NB4 (cell line): Measurements from ENCODE around the gene BFAR.

Experiments
- DNase-seq: peaks from one replicate; pipeline ENCODE4 v3.0.0; 2010; ENCODE audit warnings: low read depth
- H3K4me3 ChIP-seq: one replicate; pipeline ENCODE4 v1.5.1; 2011; ENCODE audit warnings: mild to moderate bottlenecking, low read depth, low read length, moderate library complexity
- MYC ChIP-seq: IDR thresholded peaks from 2 replicates; pipeline ENCODE4 v1.6.1; 2011; ENCODE audit warnings: low read depth, low read length
- POLR2A ChIP-seq: IDR thresholded peaks from 2 replicates; pipeline ENCODE4 v1.6.1; 2011; ENCODE audit warnings: mild to moderate bottlenecking; ENCODE audit not compliant: insufficient read length; ENCODE audit errors: extremely low read depth
- TF ChIP-seq, protein P1 (sequence below): IDR thresholded peaks from 2 replicates; pipeline ENCODE4 v1.6.1; 2011; ENCODE audit warnings: low read depth, low read length
- TF ChIP-seq, protein P2 (sequence below): IDR thresholded peaks from one replicate; pipeline ENCODE4 v1.5.1; 2012; ENCODE audit warnings: low read depth, low read length

Gene BFAR

DNA sequence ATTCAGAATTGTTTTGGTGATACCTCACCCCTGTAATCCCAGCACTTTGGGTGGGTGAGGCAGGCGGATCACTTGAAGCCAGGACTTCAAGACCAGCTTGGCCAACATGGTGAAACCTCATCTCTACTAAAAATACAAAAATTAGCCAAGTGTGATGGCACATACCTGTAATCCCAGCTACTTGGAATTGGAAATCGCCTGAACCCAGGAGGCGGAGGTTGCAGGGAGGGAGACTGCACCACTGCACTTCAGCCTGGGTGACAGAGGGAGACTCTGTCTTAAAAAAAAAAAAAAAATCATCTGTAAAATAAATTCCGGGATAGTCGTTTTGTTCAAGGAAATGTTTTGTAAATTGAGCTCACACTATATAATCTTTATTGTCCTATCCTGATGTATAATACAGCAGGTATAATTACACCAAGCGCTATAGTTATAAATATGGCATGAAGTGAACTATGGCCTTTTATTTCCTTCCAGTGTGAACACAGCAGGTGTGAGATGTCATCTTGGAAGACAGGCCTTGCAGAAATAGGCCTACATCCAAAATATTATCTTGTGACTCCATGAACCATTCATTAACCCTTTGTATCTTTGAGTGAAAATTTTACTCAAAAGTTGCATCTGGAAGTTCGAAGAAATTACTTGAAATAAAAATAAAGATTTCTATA, 35.9 kb downstream of the BFAR start:
- TF ChIP-seq, protein P1, sequence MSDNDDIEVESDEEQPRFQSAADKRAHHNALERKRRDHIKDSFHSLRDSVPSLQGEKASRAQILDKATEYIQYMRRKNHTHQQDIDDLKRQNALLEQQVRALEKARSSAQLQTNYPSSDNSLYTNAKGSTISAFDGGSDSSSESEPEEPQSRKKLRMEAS, result no peak
- no peak for TF ChIP-seq POLR2A
- TF ChIP-seq, protein P2, sequence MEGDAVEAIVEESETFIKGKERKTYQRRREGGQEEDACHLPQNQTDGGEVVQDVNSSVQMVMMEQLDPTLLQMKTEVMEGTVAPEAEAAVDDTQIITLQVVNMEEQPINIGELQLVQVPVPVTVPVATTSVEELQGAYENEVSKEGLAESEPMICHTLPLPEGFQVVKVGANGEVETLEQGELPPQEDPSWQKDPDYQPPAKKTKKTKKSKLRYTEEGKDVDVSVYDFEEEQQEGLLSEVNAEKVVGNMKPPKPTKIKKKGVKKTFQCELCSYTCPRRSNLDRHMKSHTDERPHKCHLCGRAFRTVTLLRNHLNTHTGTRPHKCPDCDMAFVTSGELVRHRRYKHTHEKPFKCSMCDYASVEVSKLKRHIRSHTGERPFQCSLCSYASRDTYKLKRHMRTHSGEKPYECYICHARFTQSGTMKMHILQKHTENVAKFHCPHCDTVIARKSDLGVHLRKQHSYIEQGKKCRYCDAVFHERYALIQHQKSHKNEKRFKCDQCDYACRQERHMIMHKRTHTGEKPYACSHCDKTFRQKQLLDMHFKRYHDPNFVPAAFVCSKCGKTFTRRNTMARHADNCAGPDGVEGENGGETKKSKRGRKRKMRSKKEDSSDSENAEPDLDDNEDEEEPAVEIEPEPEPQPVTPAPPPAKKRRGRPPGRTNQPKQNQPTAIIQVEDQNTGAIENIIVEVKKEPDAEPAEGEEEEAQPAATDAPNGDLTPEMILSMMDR, result no peak
- no peak for TF ChIP-seq MYC
- H3K4me3 ChIP-seq, result no peak overlapping the region
- DNase-seq, result no peak

DNA sequence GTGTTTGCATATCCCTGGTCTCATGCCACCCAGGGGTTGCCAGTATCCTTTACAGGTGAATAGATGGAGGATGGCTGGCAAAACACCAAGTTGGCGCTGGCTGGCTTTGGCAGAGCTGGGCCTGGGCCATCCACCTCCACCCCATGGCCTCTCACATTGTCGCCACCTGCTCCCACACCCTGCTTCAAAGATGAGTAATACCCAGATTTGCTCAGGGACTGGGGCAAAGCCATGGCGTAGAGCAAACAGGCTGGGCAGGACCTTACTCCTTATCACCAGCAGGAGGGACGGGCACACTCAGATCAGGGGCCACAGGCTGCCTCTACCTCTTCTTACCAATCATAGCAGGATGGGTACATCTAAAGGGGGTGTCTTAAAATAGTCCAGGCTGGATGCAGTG, 37.0 kb downstream of the BFAR start:
- no peak for DNase-seq
- H3K4me3 ChIP-seq, result no peak overlapping the region
- TF ChIP-seq, protein P2, result no peak
- TF ChIP-seq, protein P1, result no peak
- TF ChIP-seq POLR2A, result no peak
- TF ChIP-seq MYC, result no peak

DNA sequence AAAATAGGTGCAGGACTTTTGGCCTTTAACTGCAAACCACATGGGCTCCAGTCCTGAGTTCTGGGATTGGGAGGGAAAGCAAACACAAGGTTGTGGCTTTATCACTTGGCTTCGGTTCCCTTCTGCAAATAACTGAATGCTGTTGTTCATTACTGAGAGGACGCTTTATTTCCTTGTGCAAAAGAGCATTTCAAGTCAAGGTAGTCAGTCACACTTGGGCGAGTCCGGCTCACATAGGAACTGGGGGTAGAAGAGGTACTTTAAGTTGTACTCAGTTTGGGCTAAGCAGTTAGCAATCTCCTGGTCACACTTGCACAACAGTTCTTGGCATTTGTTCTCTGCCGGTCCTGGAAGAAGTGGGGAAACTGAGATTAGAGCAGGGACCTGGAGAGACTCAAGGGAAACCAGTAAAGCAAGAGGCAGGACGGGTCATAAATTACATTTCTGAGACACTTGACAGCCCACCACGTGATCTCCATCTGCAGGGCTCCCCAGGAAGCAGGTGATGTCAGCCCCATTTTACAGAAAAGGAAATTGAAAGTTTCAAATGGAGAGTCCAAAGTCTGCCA, 39.7 kb downstream of the BFAR start:
- no peak overlapping the region for H3K4me3 ChIP-seq
- DNase-seq, result no peak
- TF ChIP-seq, protein P2, result no peak
- TF ChIP-seq MYC (no peak), POLR2A (no peak)
- TF ChIP-seq, protein P1, result peak; percentile 83

DNA sequence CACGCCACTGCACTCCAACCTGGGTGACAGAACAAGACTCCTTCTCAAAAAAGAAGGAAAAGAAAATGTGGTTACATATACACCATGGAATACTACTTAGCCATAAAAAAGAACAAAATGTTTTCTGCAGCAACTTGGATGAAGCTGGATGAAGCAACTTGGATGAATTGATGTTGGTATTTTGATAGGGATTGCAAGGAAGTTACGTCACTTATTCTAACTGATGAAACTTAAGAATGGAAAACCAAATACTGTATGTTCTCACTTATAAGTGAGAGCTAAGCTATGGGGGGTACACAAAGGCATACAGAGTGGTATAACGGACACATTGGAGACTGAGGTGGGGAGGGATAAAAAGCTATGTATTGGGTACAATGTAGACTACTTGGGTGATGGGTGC, 43.9 kb downstream of the BFAR start:
- DNase-seq, result no peak
- H3K4me3 ChIP-seq, result no peak overlapping the region
- TF ChIP-seq, protein P1, result no peak
- TF ChIP-seq POLR2A, result no peak
- TF ChIP-seq MYC, result no peak
- TF ChIP-seq, protein P2, result no peak

DNA sequence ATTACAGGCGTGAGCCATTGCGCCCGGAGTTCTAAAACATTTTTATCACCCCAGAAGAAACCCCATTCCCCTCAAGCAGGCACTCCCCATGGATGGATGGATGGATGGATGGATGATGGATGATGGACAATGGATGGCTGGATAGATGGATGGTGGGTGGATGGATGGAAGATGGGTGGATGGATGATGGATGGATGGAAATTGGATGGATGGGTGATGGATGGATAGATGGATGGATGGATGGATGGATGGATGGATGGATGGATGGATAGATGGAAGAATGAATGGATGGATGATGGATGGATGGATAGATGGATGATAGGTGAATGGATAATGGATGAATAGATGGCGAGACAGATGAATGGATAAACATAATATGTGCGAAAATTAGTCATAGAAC, 44.9 kb downstream of the BFAR start:
- TF ChIP-seq POLR2A (no peak), MYC (no peak)
- TF ChIP-seq, protein P2, result no peak
- TF ChIP-seq, protein P1, result no peak
- no peak overlapping the region for H3K4me3 ChIP-seq
- DNase-seq, result no peak
